Neural progenitor cell (in vitro differentiated cells): ENCODE results near the gene ITM2C. TPM values are rescaled to one million over a fixed set of nuclear protein-coding genes. Genes with fewer than 3 reads are reported as not detected.

ENCODE experiments used
- DNase-seq: peaks from one replicate; pipeline ENCODE4 v3.0.0-alpha.2; 2016; ENCODE audit warnings: low spot score
- H2AFZ ChIP-seq: fragments of 200-600 bp; sonication (generic); replicated peaks from 2 replicates; pipeline ENCODE4 v1.6.1; 2016; ENCODE audit warnings: antibody characterized with exemption
- H3F3A ChIP-seq: fragments of 200-600 bp; sonication (generic); 2 replicates; pipeline ENCODE4 v1.6.1; 2016; ENCODE audit warnings: antibody characterized with exemption, low read depth
- H3K27ac ChIP-seq: fragments of 200-600 bp; sonication (generic); 2 replicates; pipeline ENCODE4 v1.5.1; 2016; ENCODE audit warnings: mild to moderate bottlenecking
- H3K27me3 ChIP-seq: fragments of 200-600 bp; sonication (generic); 2 replicates; pipeline ENCODE4 v1.6.1; 2016; ENCODE audit warnings: mild to moderate bottlenecking, moderate library complexity
- H3K36me3 ChIP-seq: fragments of 200-600 bp; sonication (generic); 2 replicates; pipeline ENCODE4 v1.5.1; 2016
- H3K4me1 ChIP-seq: fragments of 200-600 bp; sonication (generic); 2 replicates; pipeline ENCODE4 v1.6.1; 2016; ENCODE audit warnings: mixed run types
- H3K4me2 ChIP-seq: fragments of 200-600 bp; sonication (generic); 2 replicates; pipeline ENCODE4 v1.6.1; 2016
- H3K4me3 ChIP-seq: fragments of 200-600 bp; sonication (generic); 2 replicates; pipeline ENCODE4 v1.5.1; 2016
- H3K79me2 ChIP-seq: fragments of 200-600 bp; sonication (generic); 2 replicates; pipeline ENCODE4 v1.6.1; 2016; ENCODE audit warnings: low read depth
- H3K9ac ChIP-seq: fragments of 200-600 bp; sonication (generic); 2 replicates; pipeline ENCODE4 v1.6.1; 2016
- H3K9me3 ChIP-seq: fragments of 200-600 bp; sonication (generic); 2 replicates; pipeline ENCODE4 v1.5.1; 2016; ENCODE audit warnings: low read depth
- H4K20me1 ChIP-seq: fragments of 200-600 bp; sonication (generic); 2 replicates; pipeline ENCODE4 v1.6.1; 2016; ENCODE audit warnings: low read depth
- H3K27ac Mint-ChIP-seq: 3 replicates; pipeline ENCODE4 v1.8.0; 2021; ENCODE audit warnings: mixed read lengths
- H3K27me3 Mint-ChIP-seq: 2 replicates; pipeline ENCODE4 v1.8.0; 2022; ENCODE audit warnings: low read depth, mild to moderate bottlenecking, inconsistent platforms, moderate library complexity, mixed read lengths; ENCODE audit not compliant: insufficient read depth
- H3K36me3 Mint-ChIP-seq: 3 replicates; pipeline ENCODE4 v1.8.0; 2021; ENCODE audit warnings: mixed read lengths
- H3K4me1 Mint-ChIP-seq: 3 replicates; pipeline ENCODE4 v1.8.0; 2021; ENCODE audit warnings: mixed read lengths
- H3K4me3 Mint-ChIP-seq: 3 replicates; pipeline ENCODE4 v1.8.0; 2021; ENCODE audit warnings: mild to moderate bottlenecking, moderate library complexity, mixed read lengths
- H3K9me3 Mint-ChIP-seq: 3 replicates; pipeline ENCODE4 v1.8.0; 2020; ENCODE audit warnings: mixed read lengths
- EZH2 ChIP-seq: fragments of 200-600 bp; sonication (generic); IDR thresholded peaks from 2 replicates; pipeline ENCODE4 v1.6.1; 2017; ENCODE audit warnings: antibody characterized with exemption, mild to moderate bottlenecking, moderate library complexity
- EZH2phosphoT487 ChIP-seq: fragments of 200-600 bp; sonication (generic); IDR thresholded peaks from 2 replicates; pipeline ENCODE4 v1.6.1; 2017; ENCODE audit warnings: antibody characterized with exemption
- total RNA-seq: library from RNA; depleted of rRNA; stranded (reverse); fragments of >200 nt; gene quantifications from 2 replicates; pipeline ENCODE4 v1.2.3, GENCODE V29; 2015; ENCODE audit warnings: low replicate concordance
- TF ChIP-seq, protein P1 (sequence below): fragments of 200-600 bp; sonication (generic); IDR thresholded peaks from 2 replicates; pipeline ENCODE4 v1.5.1; 2017; ENCODE audit warnings: antibody characterized with exemption, mild to moderate bottlenecking

Gene ITM2C
- total RNA-seq, 1 donor from 2014 or later = 84.6 TPM

DNA sequence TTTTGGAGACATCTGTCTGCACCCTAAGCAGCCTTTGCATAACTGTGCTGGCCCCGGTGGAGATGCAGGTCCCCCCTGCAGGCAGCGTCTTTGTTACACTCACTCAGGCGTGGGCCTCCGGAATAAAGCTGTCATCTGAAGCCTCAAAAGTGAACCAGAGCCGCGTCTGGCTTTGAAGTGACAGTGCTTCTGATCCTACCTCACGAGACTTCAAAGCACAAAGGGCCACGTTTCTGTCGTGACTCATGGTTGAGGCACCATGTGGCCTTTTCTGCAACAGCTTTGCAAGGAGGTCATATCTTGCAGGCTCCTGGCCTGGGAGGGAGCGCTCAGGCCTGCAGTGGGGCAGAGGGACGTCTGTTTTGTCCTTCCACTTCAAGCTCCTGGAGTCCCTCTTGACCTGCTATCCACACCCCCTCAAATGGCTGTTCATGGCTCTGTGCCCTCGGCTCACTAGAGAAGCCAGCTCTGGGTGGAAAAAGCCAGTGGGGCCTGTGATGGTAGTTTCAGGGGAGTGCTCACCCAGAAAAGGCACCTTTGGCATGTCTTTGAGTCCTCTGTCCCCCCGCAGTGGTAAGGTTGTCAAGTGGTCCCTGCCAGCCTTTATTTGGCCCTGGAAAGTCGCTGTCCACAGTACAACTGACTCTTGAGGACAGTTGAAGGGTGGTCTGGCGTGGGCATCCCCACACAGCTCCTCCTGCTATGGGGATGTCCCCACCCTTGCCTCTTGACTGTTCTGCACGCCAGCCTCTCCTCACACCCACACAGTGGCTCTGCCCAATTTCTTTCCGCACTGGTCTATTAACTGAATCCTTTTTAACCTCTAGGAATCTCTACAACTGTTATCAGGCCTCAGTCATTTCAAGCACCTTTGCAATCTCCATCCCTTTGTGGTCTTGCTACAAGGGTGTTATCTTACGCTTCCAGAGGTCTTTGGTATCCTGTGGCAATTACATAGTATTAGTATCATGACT is 41.0 kb downstream of the ITM2C start:
- Histone ChIP-seq H3K4me3 (no peak overlapping the region), H3K4me1 (peaks cover 14% of the 10 kb centered on the region), H2AFZ (no peak overlapping the region), H3F3A (no peaks in the 10 kb centered on the region), H3K27me3 (peaks cover 29% of the 10 kb centered on the region), H3K4me2 (no peak overlapping the region), H3K79me2 (no peaks in the 10 kb centered on the region), H3K36me3 (no peaks in the 10 kb centered on the region), H3K9ac (no peak overlapping the region), H3K9me3 (no peaks in the 10 kb centered on the region), H4K20me1 (no peaks in the 10 kb centered on the region), H3K27ac (no peak overlapping the region)
- TF ChIP-seq, protein P1, sequence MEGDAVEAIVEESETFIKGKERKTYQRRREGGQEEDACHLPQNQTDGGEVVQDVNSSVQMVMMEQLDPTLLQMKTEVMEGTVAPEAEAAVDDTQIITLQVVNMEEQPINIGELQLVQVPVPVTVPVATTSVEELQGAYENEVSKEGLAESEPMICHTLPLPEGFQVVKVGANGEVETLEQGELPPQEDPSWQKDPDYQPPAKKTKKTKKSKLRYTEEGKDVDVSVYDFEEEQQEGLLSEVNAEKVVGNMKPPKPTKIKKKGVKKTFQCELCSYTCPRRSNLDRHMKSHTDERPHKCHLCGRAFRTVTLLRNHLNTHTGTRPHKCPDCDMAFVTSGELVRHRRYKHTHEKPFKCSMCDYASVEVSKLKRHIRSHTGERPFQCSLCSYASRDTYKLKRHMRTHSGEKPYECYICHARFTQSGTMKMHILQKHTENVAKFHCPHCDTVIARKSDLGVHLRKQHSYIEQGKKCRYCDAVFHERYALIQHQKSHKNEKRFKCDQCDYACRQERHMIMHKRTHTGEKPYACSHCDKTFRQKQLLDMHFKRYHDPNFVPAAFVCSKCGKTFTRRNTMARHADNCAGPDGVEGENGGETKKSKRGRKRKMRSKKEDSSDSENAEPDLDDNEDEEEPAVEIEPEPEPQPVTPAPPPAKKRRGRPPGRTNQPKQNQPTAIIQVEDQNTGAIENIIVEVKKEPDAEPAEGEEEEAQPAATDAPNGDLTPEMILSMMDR = no peak
- TF ChIP-seq EZH2 (no peak), EZH2phosphoT487 (no peak)
- Mint-ChIP-seq H3K9me3 (peaks cover 5% of the 10 kb centered on the region), H3K4me3 (peak overlapping the region; percentile 60), H3K36me3 (no peaks in the 10 kb centered on the region), H3K27me3 (peaks cover 28% of the 10 kb centered on the region), H3K4me1 (peaks cover 64% of the 10 kb centered on the region), H3K27ac (peak overlapping the region; percentile 79)
- DNase-seq = peak; percentile 43

DNA sequence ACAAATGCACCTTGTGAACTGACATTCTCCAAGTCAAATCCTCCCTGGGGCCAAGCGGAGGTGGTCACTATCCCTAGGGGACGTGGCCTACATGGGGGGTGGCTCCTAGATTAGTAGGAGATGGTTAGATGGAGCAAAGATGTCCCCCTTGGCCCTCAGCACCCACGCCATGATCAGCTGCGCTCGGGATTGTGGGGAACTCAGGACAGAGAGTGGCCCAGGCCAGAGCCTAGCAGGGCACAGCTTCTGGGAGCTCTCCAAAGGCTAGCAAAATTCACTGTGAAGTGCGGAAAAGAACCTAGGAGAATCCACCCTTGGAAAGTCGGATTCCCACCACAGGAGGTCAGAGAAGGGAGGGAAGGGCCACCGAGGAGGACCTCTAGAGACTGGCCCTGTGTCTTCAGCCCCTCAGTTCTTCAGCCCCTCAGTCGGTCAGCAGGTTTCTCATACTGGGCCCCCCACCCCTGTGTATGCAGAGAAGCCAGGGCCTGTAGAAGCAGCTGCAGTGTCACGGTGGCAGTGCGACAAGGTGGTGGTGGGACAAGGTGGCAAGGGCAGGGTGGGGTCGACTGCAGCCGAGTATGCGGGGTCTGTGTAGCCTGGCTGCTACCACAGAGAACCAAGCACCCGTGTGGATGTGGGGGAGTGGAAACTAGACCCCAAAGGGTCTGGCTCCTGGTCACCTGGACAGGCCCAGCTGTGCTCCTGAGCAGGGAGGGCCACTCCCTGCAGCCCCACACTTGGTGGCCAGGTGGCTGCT is 41.9 kb downstream of the ITM2C start:
- H3K4me3 Mint-ChIP-seq = peak overlapping the region; percentile 60
- TF ChIP-seq, protein P1 = no peak
- no peak overlapping the region for H3K27ac ChIP-seq
- H2AFZ ChIP-seq = no peak overlapping the region
- H3K79me2 ChIP-seq = no peaks in the 10 kb centered on the region
- peaks cover 26% of the 10 kb centered on the region for H3K27me3 Mint-ChIP-seq
- H3K4me1 ChIP-seq = peaks cover 14% of the 10 kb centered on the region
- no peaks in the 10 kb centered on the region for H3K36me3 Mint-ChIP-seq
- H3K9ac ChIP-seq = no peak overlapping the region
- peaks cover 68% of the 10 kb centered on the region for H3K4me1 Mint-ChIP-seq
- H3K9me3 ChIP-seq = no peaks in the 10 kb centered on the region
- H3K4me2 ChIP-seq = no peak overlapping the region
- H3K4me3 ChIP-seq = no peak overlapping the region
- H4K20me1 ChIP-seq = no peaks in the 10 kb centered on the region
- H3K36me3 ChIP-seq = no peaks in the 10 kb centered on the region
- DNase-seq = no peak
- H3K9me3 Mint-ChIP-seq = peaks cover 8% of the 10 kb centered on the region
- H3K27me3 ChIP-seq = peaks cover 29% of the 10 kb centered on the region
- H3F3A ChIP-seq = no peaks in the 10 kb centered on the region
- peak overlapping the region; percentile 79 for H3K27ac Mint-ChIP-seq

DNA sequence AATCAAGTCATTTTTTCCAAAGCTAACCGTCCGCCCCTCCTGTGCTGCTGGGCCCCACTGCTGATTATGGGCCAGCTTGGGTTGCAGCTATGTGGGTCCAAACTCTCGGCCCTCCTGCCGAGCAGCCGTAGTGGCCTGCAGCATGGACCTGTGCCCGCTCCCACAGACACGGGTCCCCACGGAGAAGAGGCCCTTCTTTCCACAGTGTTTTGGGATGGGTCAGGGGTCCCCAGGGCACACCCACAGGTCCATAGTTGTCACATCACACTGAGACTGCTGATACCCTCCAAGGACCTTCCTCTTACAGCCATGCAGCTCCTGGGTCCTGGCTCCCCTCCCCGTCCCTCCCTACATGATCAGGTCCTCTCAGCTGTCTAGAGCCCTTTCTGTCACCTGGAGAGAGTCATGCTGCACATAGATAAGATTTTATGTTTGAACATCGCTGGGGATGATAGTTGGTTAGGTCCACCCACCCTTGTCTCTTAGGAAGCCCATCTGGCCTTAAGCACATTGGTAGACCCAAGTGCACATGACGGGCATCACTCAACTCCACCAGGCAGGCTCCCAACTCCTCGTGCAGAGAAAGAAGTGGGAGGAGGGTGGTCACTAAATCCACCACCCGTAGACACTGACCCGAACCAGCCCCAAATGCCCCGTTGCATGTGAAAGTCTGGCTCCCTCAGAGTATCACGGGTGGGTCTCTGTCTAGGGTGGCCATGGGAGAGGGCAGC is 42.8 kb downstream of the ITM2C start:
- Mint-ChIP-seq H3K4me1 (peaks cover 65% of the 10 kb centered on the region), H3K27me3 (peaks cover 24% of the 10 kb centered on the region), H3K9me3 (peaks cover 8% of the 10 kb centered on the region), H3K27ac (peak overlapping the region; percentile 57), H3K4me3 (no peak overlapping the region), H3K36me3 (no peaks in the 10 kb centered on the region)
- no peaks in the 10 kb centered on the region for H3K9me3 ChIP-seq
- H3K4me2 ChIP-seq = no peak overlapping the region
- H3K79me2 ChIP-seq = no peaks in the 10 kb centered on the region
- H2AFZ ChIP-seq = no peak overlapping the region
- no peak overlapping the region for H3K9ac ChIP-seq
- no peak overlapping the region for H3K4me3 ChIP-seq
- peaks cover 29% of the 10 kb centered on the region for H3K27me3 ChIP-seq
- no peak overlapping the region for H3K27ac ChIP-seq
- H3K4me1 ChIP-seq = peaks cover 14% of the 10 kb centered on the region
- no peak for DNase-seq
- no peaks in the 10 kb centered on the region for H3F3A ChIP-seq
- no peaks in the 10 kb centered on the region for H3K36me3 ChIP-seq
- TF ChIP-seq, protein P1 = no peak
- TF ChIP-seq EZH2 (no peak), EZH2phosphoT487 (no peak)
- no peaks in the 10 kb centered on the region for H4K20me1 ChIP-seq
